CD1c-positive myeloid dendritic cell (primary cell): Measurements from ENCODE around the gene B4GALNT1.
"Not testable (repeated sequence)": the region's sequence is repeated elsewhere in the genome, so short reads cannot be mapped to it uniquely, and the experiment has no call there.

ENCODE experiments used
- DNase-seq: peaks from one replicate; pipeline ENCODE4 v3.0.0-alpha.2; 2016; ENCODE audit errors: extremely low spot score

The B4GALNT1 gene

DNA sequence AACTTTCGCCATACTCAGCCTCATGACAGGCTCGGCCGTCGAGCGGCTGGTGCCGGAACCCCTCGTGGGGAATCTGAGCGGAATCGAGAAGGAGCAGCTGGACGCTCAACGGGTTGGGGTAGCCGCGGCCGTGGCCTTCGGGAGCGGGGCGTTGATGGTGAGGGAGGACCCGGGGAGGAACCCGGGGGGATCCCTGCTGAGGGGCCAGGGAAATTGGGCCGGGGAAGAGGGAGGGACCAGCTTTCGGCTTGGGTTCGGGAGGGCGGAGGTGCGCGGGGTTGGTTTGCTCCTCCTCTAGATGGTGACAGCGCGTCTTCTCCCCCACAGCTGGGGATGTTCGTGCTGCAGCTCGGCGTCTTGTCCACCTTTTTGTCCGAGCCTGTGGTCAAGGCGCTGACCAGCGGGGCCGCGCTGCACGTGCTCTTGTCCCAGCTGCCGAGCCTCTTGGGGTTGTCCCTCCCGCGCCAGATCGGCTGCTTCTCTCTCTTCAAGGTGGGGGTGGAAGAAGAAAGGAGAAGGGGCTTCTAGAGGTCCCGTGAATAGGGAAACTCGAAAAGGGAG lies 12.0 kb downstream of the B4GALNT1 start:
- peak; percentile 51 for DNase-seq

DNA sequence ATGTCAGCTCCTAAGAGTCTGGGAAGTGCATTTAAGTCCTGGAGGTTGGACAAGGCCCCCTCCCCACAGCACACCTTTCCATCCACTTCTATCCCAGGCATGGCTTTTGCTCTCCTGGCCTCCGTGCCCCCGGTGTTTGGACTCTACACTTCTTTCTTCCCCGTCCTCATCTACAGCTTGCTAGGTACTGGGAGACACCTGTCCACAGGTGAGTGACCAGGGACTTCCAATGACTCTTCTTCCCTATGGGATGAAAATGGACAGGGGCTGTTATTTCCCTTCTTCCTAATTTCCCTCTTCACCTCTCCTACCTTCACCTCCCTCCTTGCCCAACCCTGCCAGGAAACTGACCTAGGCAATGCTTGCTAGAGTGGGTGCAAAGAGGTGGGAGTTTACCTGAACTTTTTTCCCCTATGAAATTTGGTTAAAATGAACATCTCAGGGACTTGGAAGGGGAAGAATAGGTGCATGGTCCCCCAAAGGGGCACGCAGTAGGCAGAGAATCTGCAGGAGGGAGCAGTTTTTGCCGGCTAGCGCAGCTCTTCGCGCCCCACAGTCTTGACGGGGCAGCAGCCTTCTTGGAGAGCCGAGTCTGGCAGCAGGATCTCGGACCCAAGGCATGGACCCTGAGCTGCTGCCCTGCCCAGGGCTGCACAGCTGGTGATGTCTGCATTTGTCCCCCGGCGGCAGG lies 12.6 kb downstream of the B4GALNT1 start:
- DNase-seq = no peak

DNA sequence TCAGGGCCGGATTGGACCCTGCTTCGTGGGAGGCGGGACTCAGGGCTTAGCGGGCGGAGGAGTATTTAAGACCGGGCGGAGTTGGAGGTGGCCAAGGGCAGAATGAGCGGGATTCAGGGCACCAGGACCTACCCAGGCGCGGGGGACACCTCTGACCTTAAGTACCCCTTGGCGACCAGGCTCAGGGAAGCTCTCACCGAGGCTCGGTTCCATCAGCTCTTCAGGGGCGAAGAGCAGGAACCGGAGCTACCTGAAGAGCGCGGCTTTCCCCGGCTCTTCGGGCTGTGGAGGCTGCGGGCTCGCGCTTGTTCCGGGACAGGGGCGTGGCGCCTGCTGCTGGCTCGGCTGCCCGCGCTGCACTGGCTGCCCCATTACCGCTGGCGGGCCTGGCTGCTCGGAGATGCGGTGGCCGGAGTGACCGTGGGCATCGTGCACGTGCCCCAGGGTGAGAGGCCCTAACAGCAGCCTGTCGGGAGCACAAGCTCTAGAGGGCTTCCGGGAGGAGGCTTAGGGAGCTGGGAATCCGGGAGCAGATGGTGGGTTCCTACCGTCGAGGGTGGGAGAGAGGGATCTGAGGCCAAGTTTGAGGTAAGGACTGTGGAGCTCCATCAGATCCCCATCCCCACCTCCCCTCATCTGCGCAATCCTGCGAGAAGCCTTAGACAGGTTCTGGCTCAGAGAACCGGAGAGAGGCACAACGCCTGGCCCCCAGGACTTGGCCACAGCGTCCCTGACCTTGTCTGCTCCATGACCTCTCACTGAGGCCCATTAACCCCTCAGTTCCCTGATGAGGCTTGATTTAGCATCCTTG lies 13.4 kb downstream of the B4GALNT1 start:
- no peak for DNase-seq

DNA sequence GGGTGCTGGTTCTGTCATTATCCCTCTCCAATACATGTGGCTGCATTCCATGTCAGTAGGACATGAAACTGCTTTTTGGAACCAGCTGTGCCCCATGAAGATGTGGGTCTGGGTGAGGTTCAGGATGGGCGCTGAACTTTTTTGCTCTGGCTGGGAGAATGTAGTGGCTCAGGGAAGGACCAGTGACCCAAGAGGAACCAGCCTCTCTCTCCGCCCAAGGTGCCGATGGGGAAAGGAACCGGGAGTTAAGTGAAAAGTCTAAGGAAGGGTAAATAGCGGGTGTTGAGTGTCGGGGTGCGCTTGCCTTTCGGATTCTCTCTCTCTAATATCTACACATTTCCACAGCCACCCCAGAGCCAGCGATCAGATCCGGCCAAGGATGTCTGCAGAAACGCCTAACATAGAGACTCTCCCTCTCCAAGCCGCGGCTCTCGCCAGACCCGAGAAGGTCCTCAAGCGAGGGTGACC lies 14.0 kb downstream of the B4GALNT1 start:
- DNase-seq = no peak

DNA sequence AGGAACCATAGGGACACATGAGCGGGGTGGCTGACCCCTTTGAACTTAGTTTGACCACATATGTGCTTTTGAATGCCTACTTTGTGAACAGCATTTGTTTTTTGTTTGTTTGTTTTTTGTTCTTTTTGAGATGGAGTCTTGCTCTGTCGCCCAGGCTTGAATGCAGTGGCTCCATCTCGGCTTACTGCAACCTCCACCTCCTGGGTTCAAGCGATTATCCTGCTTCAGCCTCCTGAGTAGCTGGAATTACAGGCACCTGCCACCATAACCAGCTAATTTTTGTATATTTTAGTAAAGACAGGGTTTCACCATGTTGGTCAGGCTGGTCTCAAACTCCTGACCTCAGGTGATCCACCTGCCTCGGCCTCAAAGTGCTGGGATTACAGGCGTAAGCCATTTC lies 14.6 kb downstream of the B4GALNT1 start:
- DNase-seq = not testable (repeated sequence)

DNA sequence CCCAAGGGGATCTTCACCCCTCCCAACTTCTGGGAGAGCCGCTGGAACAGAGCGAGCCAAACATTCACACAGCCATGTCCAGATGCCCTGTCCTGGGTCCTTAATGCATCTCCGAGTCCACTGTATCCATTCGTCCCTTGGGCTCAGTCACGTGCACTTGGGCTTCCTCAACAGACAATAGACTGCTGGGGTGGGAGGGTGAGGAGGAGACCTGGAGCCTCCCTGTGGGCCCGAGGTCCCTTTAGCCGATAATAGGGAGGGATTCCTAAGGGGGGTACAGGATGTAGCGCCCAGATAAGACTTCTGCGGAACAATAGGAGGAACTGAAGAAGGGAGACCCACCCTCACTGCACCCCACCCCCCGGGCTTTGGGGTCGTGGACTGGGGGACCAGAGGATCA lies 15.1 kb downstream of the B4GALNT1 start:
- DNase-seq = no peak

DNA sequence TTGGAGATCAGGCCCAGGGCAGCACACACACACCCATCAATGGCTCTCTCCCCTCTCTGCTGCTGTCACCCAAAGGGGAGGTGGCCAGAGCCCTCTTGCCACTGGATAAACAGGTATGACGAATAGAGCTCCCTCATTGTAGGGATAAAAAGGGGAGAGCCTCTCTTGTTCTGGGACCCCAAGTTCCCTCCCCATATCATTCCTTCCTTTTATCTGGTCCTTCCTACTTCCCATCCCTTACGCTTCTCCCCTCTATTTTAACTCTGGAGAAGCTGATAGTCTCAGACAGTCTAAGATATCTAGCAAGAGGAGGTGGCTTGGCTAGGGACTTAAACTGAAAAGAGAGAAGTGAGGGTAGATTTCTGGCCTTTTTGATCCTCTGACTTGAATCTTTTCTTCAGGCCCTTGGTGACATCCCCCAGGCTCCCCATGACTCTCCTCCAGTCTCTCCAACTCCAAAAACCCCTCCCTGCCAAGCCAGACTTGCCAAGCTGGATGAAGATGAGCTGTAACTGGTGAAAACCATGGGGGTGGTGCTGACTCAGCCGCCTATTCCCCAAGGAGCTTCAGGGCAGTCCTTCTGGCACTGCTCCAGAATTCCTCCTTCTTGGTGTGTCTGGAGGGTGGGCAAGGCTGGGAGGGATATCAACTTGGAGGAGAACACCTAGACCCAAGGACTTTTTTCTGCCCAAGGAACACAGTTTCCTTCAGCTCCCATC lies 16.5 kb downstream of the B4GALNT1 start:
- no peak for DNase-seq

DNA sequence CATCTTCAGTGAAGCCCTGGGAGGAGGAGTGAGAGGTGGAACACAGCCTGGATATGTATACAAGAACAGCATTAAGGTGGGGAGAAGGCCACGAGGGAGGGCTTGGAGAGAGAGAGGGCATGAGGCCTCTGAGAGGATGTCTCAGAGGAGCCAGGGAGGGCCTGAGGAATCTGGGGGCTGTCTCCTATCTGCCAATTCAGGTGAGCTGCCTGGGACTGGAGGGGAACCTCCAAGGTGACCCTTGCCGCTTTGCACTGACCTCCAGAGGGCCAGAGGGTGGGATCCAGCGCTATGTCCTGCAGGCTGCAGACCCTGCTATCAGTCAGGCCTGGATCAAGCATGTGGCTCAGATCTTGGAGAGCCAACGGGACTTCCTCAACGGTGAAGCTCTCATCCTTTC lies 17.4 kb downstream of the B4GALNT1 start:
- DNase-seq = no peak

DNA sequence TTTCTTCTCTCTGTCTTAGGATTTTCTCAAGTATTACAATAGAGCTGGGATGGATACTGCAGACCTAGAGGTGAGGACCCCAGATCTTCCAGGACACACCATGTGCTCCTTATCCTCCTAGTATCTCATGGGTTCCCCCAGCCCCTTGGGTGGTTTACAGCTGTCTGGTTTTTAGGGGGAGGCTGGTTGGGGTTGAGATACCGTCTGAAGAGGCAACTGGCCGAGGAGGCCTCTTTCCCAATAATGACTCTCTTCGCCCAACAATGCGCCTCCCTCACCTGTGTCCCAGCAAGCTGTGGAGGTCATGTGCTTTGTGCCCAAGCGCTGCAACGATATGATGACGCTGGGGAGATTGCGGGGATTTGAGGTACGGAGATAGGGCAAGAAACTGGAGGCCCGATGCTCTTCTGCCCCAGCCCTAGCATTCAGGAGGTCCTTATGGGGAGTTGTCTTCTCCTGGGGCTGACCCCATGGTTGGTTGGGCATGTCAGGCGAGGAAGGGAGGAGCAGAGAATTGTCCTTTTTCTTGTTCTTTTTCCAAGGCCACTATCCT lies 18.0 kb downstream of the B4GALNT1 start:
- no peak for DNase-seq

DNA sequence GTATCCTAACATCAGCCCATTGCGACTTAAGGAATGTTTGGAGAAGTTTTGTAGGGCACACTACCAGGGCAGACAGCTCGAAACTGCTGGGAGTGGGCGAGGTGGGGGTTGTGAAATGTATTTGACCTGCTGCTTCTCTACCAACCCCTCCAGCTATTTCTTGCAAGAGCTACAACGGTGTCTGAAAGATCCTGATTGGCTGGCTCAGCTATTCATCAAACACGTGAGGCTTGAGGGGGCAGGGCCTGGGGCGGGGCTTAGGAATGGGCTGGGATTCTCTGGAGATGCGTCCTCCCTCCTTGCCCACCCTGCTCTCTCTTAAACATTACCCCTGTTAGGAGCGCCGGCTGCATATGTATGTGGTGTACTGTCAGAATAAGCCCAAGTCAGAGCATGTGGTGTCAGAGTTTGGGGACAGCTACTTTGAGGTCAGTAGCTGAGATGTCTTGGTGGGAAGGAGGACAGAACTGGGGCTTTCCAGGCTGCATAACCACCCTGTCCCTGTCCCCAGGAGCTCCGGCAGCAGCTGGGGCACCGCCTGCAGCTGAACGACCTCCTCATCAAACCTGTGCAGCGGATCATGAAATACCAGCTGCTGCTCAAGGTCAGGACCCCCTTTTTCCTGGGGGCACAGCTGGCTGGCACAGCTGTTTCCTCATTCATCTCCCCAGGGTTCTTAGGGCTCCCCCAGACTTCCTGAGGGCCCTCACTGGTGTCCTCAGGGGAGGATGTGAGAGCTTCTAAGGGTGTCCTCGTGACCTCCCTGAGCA lies 18.6 kb downstream of the B4GALNT1 start:
- DNase-seq = no peak

DNA sequence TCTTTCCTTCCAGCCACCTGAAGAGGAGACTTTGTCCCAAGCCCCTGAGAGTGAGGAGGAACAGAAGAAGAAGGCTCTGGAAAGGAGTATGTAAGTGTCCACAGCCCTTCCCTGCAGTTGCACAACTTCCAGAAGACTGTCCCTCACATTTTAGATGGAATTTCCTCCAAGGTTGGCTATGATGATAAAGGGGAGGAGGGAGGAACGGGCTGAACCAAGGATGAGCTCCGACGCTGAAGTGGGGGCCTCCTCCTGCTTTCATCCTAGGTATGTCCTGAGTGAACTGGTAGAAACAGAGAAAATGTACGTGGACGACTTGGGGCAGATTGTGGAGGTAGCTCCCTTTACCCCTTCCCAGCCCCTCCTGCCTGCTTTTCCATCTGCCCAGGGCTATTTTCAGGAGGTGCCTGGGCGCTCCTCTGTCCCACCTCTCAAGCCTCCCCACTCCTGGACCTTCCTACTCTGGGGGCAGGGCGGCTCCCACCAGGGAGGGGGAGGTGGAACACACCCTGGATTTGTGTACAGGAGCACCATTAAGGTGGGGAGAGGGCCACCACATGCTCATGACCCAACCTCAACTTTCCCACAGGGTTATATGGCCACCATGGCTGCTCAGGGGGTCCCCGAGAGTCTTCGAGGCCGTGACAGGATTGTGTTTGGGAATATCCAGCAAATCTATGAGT lies 19.4 kb downstream of the B4GALNT1 start:
- DNase-seq = no peak

DNA sequence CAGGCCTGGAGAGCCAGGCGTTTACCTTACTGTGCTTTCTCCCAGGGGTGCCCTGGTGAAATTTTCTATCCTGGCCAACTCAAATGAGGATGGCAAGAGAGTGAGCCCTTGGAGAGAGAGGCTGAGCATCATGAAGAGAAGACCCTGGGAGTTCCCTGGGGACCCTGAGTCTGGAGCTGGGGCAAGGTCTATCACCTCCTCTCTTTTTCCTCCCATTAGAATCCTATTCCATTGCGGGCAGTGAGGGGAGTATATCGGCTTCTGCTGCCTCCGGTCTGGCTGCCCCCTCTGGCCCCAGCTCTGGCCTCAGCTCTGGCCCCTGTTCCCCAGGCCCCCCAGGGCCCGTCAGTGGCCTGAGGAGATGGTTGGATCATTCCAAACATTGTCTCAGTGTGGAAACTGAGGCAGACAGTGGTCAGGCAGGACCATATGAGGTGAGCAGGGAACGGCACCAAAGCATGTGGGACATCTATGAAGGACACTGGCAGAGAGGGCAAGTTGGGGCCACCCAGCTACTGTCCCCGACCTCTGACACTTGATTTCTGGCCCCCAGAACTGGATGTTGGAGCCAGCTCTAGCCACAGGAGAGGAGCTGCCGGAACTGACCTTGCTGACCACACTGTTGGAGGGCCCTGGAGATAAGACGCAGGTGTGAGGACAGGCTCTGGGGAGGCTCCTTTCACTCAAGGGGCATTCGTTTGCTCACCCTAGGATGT lies 20.1 kb downstream of the B4GALNT1 start:
- DNase-seq = no peak

DNA sequence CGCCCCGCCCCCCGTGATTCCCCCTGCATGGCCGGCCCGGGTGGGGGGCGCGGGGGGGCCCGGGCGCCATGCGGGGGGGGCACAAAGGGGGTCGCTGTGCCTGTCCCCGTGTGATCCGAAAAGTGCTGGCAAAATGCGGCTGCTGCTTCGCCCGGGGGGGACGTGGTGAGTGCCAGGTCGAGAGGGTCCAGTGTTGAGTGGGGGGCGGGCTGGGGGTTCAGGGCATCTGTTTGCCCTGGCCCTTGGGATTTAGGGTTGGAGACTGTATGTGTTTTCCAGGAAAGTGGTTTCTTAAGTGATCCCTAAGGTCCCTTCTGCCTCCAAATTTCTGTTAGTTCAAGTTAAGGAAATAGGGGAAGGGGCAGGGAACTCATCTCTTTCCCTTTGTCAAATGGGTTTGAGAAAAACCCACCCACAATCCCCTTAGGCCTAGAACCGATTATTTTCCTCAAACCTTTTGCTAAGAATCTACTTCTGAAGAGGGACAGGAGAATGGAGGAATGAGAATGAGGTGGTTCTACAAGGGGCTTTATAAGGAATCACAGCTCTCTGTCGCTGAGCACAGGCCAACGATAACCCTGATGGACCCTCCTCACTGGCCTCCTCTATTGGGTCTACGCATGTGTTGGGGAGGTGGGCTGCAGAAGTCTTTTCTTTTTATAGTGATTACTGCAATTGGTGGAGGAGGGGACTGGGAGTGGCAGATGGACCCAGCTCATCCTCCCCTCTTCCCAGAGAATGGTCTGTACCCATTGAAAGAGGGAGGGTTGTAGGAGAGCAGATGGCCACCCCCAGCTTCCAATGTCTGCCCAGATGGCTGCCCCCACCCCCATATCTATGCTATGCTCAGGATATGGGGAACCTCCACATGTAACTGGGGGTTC lies 20.9 kb downstream of the B4GALNT1 start:
- no peak for DNase-seq

DNA sequence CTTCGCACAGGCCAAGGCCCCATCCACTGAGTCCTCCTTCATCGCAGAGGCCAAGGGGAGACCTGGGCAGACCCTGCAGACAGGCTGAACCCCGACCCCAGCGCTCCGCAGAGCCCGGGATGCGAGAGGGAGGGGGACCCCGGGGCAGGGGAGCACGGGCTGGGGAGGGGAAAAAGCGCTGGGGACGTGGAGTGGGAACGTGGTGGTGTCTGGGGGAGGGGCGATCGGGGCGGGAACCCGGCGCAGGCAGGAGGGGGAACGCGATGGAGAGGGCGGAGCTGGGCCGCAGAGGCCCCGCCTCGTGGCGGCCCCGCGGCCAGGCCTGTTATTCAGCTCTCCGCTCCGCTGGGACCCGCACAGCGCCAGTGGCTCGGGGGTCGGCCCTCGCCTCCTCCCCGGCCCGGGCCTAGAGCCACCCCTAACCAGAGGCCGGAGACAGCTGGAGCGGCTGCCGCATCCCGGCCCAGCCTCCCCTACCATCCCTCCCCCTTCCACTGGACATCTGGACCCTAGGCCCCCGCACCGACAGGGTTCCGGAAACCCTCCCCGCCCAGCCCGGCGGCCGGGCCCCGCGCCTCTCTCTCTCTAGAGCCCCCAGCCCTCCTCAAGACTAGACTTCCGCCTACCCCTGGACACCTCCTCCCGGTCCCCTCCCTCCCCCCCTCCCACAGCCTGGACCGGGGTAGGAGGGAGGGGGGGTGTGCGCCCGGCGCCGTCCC lies 21.7 kb downstream of the B4GALNT1 start, which contains the start of gene ARHGEF25:
Gene ARHGEF25 (plus strand): TSS at position 328 of the 719 bp plus-strand sequence. CDS start 460 bp downstream, outside the sequence.
- no peak for DNase-seq

DNA sequence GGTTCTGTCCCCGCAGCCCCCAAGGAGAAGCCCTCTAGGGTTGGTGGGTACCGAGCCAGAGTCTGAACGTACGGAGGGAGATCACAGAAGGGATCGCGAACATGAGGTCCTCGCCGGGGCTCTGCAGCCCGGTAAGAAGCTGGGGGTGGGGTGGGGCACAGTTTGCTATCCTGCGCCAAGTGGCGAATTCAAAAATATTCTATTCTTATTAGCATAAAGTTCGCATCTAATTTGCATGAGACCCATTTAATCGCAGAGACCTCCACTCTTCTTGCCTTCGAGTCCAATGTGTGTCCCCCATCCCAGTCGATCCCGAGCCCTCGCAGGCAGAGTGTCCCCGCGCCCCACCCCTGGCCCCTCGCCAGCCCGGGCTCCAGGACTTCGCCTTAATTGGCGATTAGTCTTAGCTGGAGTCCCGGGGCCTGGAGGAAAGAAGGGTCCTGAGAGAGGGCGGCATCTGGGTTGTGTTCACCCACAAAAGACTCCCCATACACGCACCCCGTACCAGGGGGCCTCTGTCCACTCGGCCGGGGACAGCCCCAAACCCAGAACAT lies 22.4 kb downstream of the B4GALNT1 start:
- no peak for DNase-seq

DNA sequence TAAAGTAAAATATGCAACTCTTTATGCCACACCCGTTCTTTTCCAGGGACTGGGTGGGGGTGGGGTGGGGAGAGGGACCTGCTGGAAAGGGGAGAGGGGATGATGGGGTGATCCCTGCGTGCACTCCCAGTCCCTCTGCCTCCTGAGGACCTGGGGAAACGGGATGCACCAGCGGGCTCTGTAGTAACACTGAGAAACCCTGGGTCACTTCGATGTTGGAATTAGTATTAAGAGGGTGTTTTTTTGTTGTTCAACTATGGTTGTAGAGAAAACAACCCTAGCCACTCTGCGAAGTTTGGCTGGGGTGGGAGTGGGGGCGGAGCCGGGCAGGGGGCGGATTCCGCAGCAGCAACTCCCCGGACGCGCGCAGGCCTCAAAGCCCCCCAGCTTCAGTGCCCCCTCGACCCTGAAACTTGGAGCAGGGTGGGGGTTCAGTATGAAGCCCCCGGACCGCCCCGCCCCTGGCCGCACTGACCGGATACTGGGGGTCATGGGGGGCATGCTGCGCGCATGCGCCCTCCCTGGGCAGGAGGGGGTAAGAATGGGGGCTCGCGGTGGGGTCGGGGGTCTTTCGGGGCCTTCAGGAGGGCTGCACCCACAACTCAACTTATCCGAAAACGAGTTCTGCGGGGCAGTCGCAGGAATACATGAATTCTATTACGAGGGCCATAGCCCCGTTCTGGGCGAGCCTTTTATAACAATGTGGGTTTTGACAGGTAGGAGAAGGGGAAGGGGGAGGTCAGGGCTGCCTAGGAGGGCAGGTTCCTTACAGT lies 23.0 kb downstream of the B4GALNT1 start:
- DNase-seq = no peak
